Esophagus muscularis mucosa (tissue), 3 donors: ENCODE results near the gene COG3.
"Not testable (repeated sequence)": the region's sequence is repeated elsewhere in the genome, so short reads cannot be mapped to it uniquely, and the experiment has no call there.

ENCODE experiments used
- CTCF ChIP-seq, 3 experiments: fragments of 200-600 bp in 2 of 3; fragments of 450-650 bp in 1 of 3; sonication (generic) in 2 of 3; IDR thresholded peaks; one replicate each; pipeline ENCODE4 v1.5.1; 2017 to 2019; ENCODE audit warnings: antibody characterized with exemption in 3 of 3, mild to moderate bottlenecking in 2 of 3, moderate library complexity in 1 of 3
- POLR2A ChIP-seq: fragments of 450-650 bp; IDR thresholded peaks from one replicate; pipeline ENCODE4 v1.6.1; 2017; ENCODE audit warnings: antibody characterized with exemption, moderate library complexity, mild to moderate bottlenecking, low read depth
- POLR2AphosphoS5 ChIP-seq, 2 donors: sonication (generic); formaldehyde crosslinking; IDR thresholded peaks; one replicate each; pipeline ENCODE4 v1.6.1; 2017; ENCODE audit warnings: antibody characterized with exemption in 2 of 2

DNA sequence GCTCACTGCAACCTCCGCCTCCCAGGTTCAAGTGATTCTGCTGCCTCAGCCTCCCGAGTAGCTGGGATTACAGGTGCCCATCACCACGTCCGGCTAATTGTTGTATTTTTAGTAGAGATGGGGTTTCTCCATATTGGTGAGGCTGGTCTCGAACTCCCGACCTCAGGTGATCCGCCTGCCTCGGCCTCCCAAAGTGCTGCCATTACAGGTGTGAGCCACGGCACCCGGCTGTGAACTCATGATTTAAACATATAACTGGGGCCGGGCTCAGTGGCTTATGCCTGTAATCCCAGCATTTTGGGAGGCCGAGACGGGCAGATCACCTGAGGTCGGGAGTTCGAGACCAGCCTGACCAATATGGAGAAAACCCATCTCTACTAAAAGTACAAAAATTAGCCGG, 45.4 kb upstream of the COG3 start:
- TF ChIP-seq POLR2AphosphoS5 (IDR thresholded peaks at IDR 0.05); CTCF (IDR thresholded peaks at IDR 0.05); POLR2A: not testable (repeated sequence)
